Aorta (tissue), 5 donors: Measurements from ENCODE around the gene PGAM1. TPM values are rescaled to one million over a fixed set of nuclear protein-coding genes. Genes with fewer than 3 reads are reported as not detected.

Experiments
- ATAC-seq: fragments of 200-7000 bp; cut with Tn5 transposase; one replicate; pipeline ENCODE4 v1.9.1; 2022; ENCODE audit warnings: moderate library complexity; ENCODE audit not compliant: low FRiP score
- DNase-seq, 2 donors: peaks; one replicate each; pipeline ENCODE4 v3.0.0-alpha.2; 2020
- H3K27ac ChIP-seq, 2 donors: one replicate each; pipeline ENCODE4 v1.5.1; 2013; ENCODE audit warnings: low read length in 2 of 2, mild to moderate bottlenecking in 2 of 2, moderate library complexity in 2 of 2, control low read depth in 1 of 2, inconsistent platforms in 1 of 2, low read depth in 1 of 2
- H3K27me3 ChIP-seq, 2 donors: one replicate each; pipeline ENCODE4 v1.6.1; 2013; ENCODE audit warnings: control low read depth in 1 of 2, low read length in 1 of 2, mild to moderate bottlenecking in 1 of 2, moderate library complexity in 1 of 2; ENCODE audit not compliant: insufficient read depth in 2 of 2, control insufficient read depth in 1 of 2
- H3K36me3 ChIP-seq, 2 donors: one replicate each; pipeline ENCODE4 v1.6.1; 2013; ENCODE audit warnings: control low read depth in 1 of 2, low read length in 1 of 2, mild to moderate bottlenecking in 1 of 2; ENCODE audit not compliant: insufficient read depth in 2 of 2, control insufficient read depth in 1 of 2
- H3K4me1 ChIP-seq, 2 donors: one replicate each; pipeline ENCODE4 v1.6.1; 2013; ENCODE audit warnings: low read length in 2 of 2, control low read depth in 1 of 2, mild to moderate bottlenecking in 1 of 2, moderate library complexity in 1 of 2; ENCODE audit not compliant: insufficient read depth in 2 of 2, control insufficient read depth in 1 of 2
- H3K4me3 ChIP-seq, 2 donors: one replicate each; pipeline ENCODE4 v1.5.1; 2013; ENCODE audit warnings: low read length in 2 of 2, control low read depth in 1 of 2, mild to moderate bottlenecking in 1 of 2
- H3K9me3 ChIP-seq: one replicate; pipeline ENCODE4 v1.6.1; 2013; ENCODE audit warnings: mild to moderate bottlenecking, low read length; ENCODE audit not compliant: control insufficient read depth
- WGBS, 2 donors: extraction: QIAGEN DNeasy Blood & Tissue Kit; methylation state at CpG; one replicate each; pipeline ENCODE4 v1.1.7; 2013; 5-methylcytosine and 5-hydroxymethylcytosine counted together
- intact Hi-C, 2 donors: fragments of 100-400 bp; cut with DNase I; formaldehyde crosslinking; loops; one replicate each; pipeline versions ENCODE4 v1.14.2 to v1.15.0; 2022
- polyA plus RNA-seq, 2 donors: library from polyadenylated mRNA; stranded (reverse); fragments of 200-250 nt; gene quantifications; one replicate each; pipeline ENCODE4 v1.2.3, GENCODE V29; 2013
- total RNA-seq, 2 donors: library from RNA; stranded (reverse); fragmentation: NEBNext Ultra II Directional; extraction: Animal tissue kit (Norgen Biotek cat#: 25700); gene quantifications; one replicate each; pipeline ENCODE4 v1.2.1, GENCODE V29; 2021
- donor health status: healthy with polysubstance abuse.
- donor health status: Bipolar disorder and iron deficiency.
- donor health status: DM: no; HTN: no; CAD: no.
- donor health status: DM: no; HTN: no; CAD: no.
- donor health status: DM: yes; HTN: yes; CAD: no.

Gene PGAM1
- total and polyA plus RNA-seq, 4 donors, result 134 to 189 (median 146) TPM

- ATAC-seq, result no peak
- H3K27me3 ChIP-seq, result no peaks in the 10 kb centered on the region
- H3K27ac ChIP-seq, result no peak overlapping the region
- intact Hi-C loops, result no loop called here
- 88 to 93% methylated on average over 7 of the region's 7 CpGs for WGBS, 2 donors
- H3K4me1 ChIP-seq, result no peaks in the 10 kb centered on the region
- peaks cover 0 to 2% of the 10 kb centered on the region in 2 donors for H3K36me3 ChIP-seq
- H3K9me3 ChIP-seq, result no peaks in the 10 kb centered on the region
- H3K4me3 ChIP-seq, result no peak overlapping the region
- DNase-seq, result no peak
Measured at GRCh38 chr10:97385565-97385964, 40.4 kb upstream of the PGAM1 start.

GRCh38 chr10:97388152-97388551, 37.8 kb upstream of the PGAM1 start:
- DNase-seq, result peak in 1 of 2 donors; percentile 70
- H3K27ac ChIP-seq, result no peak overlapping the region
- H3K4me3 ChIP-seq, result no peak overlapping the region
- H3K9me3 ChIP-seq, result no peaks in the 10 kb centered on the region
- WGBS, 2 donors, result 95 to 98% methylated on average over 5 of the region's 5 CpGs
- ATAC-seq, result no peak
- no peaks in the 10 kb centered on the region for H3K27me3 ChIP-seq
- H3K4me1 ChIP-seq, result no peaks in the 10 kb centered on the region
- intact Hi-C loops, result no loop called here
- peaks cover 0 to 2% of the 10 kb centered on the region in 2 donors for H3K36me3 ChIP-seq

- no peak for DNase-seq
- 94 to 95% methylated on average over 5 of the region's 5 CpGs for WGBS, 2 donors
- Histone ChIP-seq H3K4me3 (no peak overlapping the region), H3K27me3 (no peaks in the 10 kb centered on the region), H3K9me3 (no peaks in the 10 kb centered on the region), H3K4me1 (no peaks in the 10 kb centered on the region), H3K27ac (no peak overlapping the region), H3K36me3 (peaks cover 0 to 2% of the 10 kb centered on the region in 2 donors)
- ATAC-seq, result no peak
- intact Hi-C loops, result no loop called here
Measured at GRCh38 chr10:97390091-97390490, 35.9 kb upstream of the PGAM1 start.

- Histone ChIP-seq H3K36me3 (peaks cover 0 to 2% of the 10 kb centered on the region in 2 donors), H3K27me3 (no peaks in the 10 kb centered on the region), H3K4me1 (no peaks in the 10 kb centered on the region), H3K9me3 (no peaks in the 10 kb centered on the region), H3K4me3 (no peak overlapping the region), H3K27ac (no peak overlapping the region)
- ATAC-seq, result no peak
- intact Hi-C loops, result no loop called here
- WGBS, 2 donors, result 91 to 93% methylated on average over 8 of the region's 8 CpGs
- DNase-seq, result no peak
Measured at GRCh38 chr10:97393034-97393573, 32.9 kb upstream of the PGAM1 start.

GRCh38 chr10:97396056-97396455, 29.9 kb upstream of the PGAM1 start:
- H3K36me3 ChIP-seq, result no peaks in the 10 kb centered on the region
- 70 to 98% methylated on average over 4 of the region's 4 CpGs for WGBS, 2 donors
- H3K27me3 ChIP-seq, result no peaks in the 10 kb centered on the region
- H3K9me3 ChIP-seq, result no peaks in the 10 kb centered on the region
- DNase-seq, result no peak
- H3K27ac ChIP-seq, result no peak overlapping the region
- no peak for ATAC-seq
- H3K4me3 ChIP-seq, result no peak overlapping the region
- intact Hi-C loops, result no loop called here
- H3K4me1 ChIP-seq, result peaks cover 0 to 2% of the 10 kb centered on the region in 2 donors

GRCh38 chr10:97399843-97400545, 26.0 kb upstream of the PGAM1 start:
- Histone ChIP-seq H3K9me3 (no peaks in the 10 kb centered on the region), H3K4me1 (peaks cover 0 to 2% of the 10 kb centered on the region in 2 donors), H3K27me3 (no peaks in the 10 kb centered on the region), H3K4me3 (no peak overlapping the region), H3K36me3 (no peaks in the 10 kb centered on the region), H3K27ac (peak overlapping the region in 1 of 2 donors; percentile 62)
- DNase-seq, result peak in 1 of 2 donors; percentile 81
- 35 to 45% methylated on average over 21 of the region's 21 CpGs for WGBS, 2 donors
- intact Hi-C loops, result no loop called here
- ATAC-seq, result peak; percentile 12

- Histone ChIP-seq H3K36me3 (no peaks in the 10 kb centered on the region), H3K4me1 (peaks cover 0 to 2% of the 10 kb centered on the region in 2 donors), H3K9me3 (no peaks in the 10 kb centered on the region), H3K4me3 (peak within 1 kb of the TSS; percentile 30 to 91), H3K27ac (peak within 1 kb of the TSS in 1 of 2 donors; percentile 62), H3K27me3 (no peaks in the 10 kb centered on the region)
- ATAC-seq (peak; percentile 98), DNase-seq (peak; percentile 86 to 89)
- WGBS, 2 donors, result 0 to 1% methylated on average over 39 of the region's 39 CpGs
- intact Hi-C loops, result no loop called here
Measured at GRCh38 chr10:97400665-97401454, 25.1 kb upstream of the PGAM1 start, which contains the start of gene RRP12. TSS of gene RRP12 (minus strand) at chr10:97401340. CDS start at chr10:97401231, 109 bp downstream.

- DNase-seq, result no peak
- ATAC-seq, result no peak
- H3K27me3 ChIP-seq, result no peaks in the 10 kb centered on the region
- H3K9me3 ChIP-seq, result no peaks in the 10 kb centered on the region
- no peaks in the 10 kb centered on the region for H3K36me3 ChIP-seq
- WGBS, 2 donors, result 68 to 69% methylated on average over 13 of the region's 13 CpGs
- H3K4me1 ChIP-seq, result peaks cover 0 to 2% of the 10 kb centered on the region in 2 donors
- H3K4me3 ChIP-seq, result no peak overlapping the region
- intact Hi-C loops, result no loop called here
- no peak overlapping the region for H3K27ac ChIP-seq
Measured at GRCh38 chr10:97401455-97401919, 24.5 kb upstream of the PGAM1 start.
